ENCODE measurements around the gene FAM240A.

- no peak for TF ChIP-seq CTCF (IDR thresholded peaks at IDR 0.05; ENCODE audit: extremely low read depth in 1 of 2, insufficient read depth in 1 of 2, low read depth in 1 of 2, low read length in 2 of 2)
- TF ChIP-seq POLR2AphosphoS5 (IDR thresholded peaks at IDR 0.05; ENCODE audit: insufficient read depth, low read depth, low read length): no peak
- no peak for TF ChIP-seq POLR2A (IDR thresholded peaks at IDR 0.05; ENCODE audit: low read depth, low read length)
- TF ChIP-seq EZH2 (IDR thresholded peaks at IDR 0.05; ENCODE audit: borderline replicate concordance, low read depth, low read length, severe bottlenecking): no peak
- no peak for TF ChIP-seq MYC (IDR thresholded peaks at IDR 0.05; ENCODE audit: low read depth, low read length)
- TF ChIP-seq, protein P1, sequence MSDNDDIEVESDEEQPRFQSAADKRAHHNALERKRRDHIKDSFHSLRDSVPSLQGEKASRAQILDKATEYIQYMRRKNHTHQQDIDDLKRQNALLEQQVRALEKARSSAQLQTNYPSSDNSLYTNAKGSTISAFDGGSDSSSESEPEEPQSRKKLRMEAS (IDR thresholded peaks at IDR 0.05; ENCODE audit: insufficient read depth, insufficient read length): no peak
- TF ChIP-seq JUN (IDR thresholded peaks at IDR 0.05; ENCODE audit: borderline replicate concordance, insufficient read depth, insufficient read length, low read depth): no peak
Measured at GRCh38 chr3:46575577-46576222, 36.6 kb upstream of the FAM240A start.

Measured in endothelial cell of umbilical vein (primary cell).